BLaER1 (cell line): Measurements from ENCODE around the gene NT5C1A.
A peak's percentile ranks its signal among the peaks of the same experiment; 100 is the strongest.

Experiments
- H3K27ac ChIP-seq: shearing (Covaris generic); formaldehyde crosslinking; 2 replicates; pipeline ENCODE4 v1.8.1; 2022
- H3K27me3 ChIP-seq: shearing (Covaris generic); formaldehyde crosslinking; 2 replicates; pipeline ENCODE4 v1.8.1; 2022
- H3K36me3 ChIP-seq: shearing (Covaris generic); formaldehyde crosslinking; 2 replicates; pipeline ENCODE4 v1.8.1; 2022
- H3K4me1 ChIP-seq: shearing (Covaris generic); formaldehyde crosslinking; 2 replicates; pipeline ENCODE4 v1.8.1; 2022
- H3K4me2 ChIP-seq: shearing (Covaris generic); formaldehyde crosslinking; 2 replicates; pipeline ENCODE4 v1.8.1; 2022
- H3K4me3 ChIP-seq: shearing (Covaris generic); formaldehyde crosslinking; 2 replicates; pipeline ENCODE4 v1.8.1; 2022
- H3K9ac ChIP-seq: shearing (Covaris generic); formaldehyde crosslinking; 2 replicates; pipeline ENCODE4 v1.8.1; 2022
- H3K9me3 ChIP-seq: shearing (Covaris generic); formaldehyde crosslinking; 2 replicates; pipeline ENCODE4 v1.8.1; 2022
- H4K20me1 ChIP-seq: shearing (Covaris generic); formaldehyde crosslinking; 2 replicates; pipeline ENCODE4 v1.8.1; 2022
- Cebpa-rat ChIP-seq: shearing (Covaris generic); IDR thresholded peaks from 2 replicates; pipeline ENCODE4 v1.8.1; 2022

Gene NT5C1A

GRCh38 chr1:39701049-39701439, 29.1 kb upstream of the NT5C1A start:
- Histone ChIP-seq H3K4me3 (no peak overlapping the region), H3K9ac (no peak overlapping the region), H3K4me2 (no peak overlapping the region), H3K27ac (no peak overlapping the region), H3K9me3 (no peaks in the 10 kb centered on the region), H3K4me1 (peaks cover 10% of the 10 kb centered on the region), H3K27me3 (no peaks in the 10 kb centered on the region), H4K20me1 (no peaks in the 10 kb centered on the region), H3K36me3 (no peaks in the 10 kb centered on the region)
- no peak for TF ChIP-seq Cebpa-rat

GRCh38 chr1:39700348-39700747, 28.4 kb upstream of the NT5C1A start:
- H3K4me2 ChIP-seq: no peak overlapping the region
- no peaks in the 10 kb centered on the region for H3K36me3 ChIP-seq
- H3K27ac ChIP-seq: no peak overlapping the region
- peaks cover 3% of the 10 kb centered on the region; the same call in 1 of the 2 replicates for H3K4me1 ChIP-seq
- H3K9me3 ChIP-seq: no peaks in the 10 kb centered on the region
- no peaks in the 10 kb centered on the region for H4K20me1 ChIP-seq
- no peak overlapping the region for H3K9ac ChIP-seq
- H3K4me3 ChIP-seq: no peak overlapping the region
- TF ChIP-seq Cebpa-rat: no peak
- H3K27me3 ChIP-seq: no peaks in the 10 kb centered on the region

GRCh38 chr1:39699419-39699818, 27.5 kb upstream of the NT5C1A start:
- no peak overlapping the region for H3K9ac ChIP-seq

GRCh38 chr1:39698568-39698967, 26.7 kb upstream of the NT5C1A start:
- no peak overlapping the region for H3K27ac ChIP-seq

More at GRCh38 chr1:39699419-39699818, 27.5 kb upstream of the NT5C1A start:
- Histone ChIP-seq H4K20me1 (no peaks in the 10 kb centered on the region), H3K27ac (no peak overlapping the region), H3K36me3 (no peaks in the 10 kb centered on the region), H3K4me1 (no peaks in the 10 kb centered on the region), H3K9me3 (no peaks in the 10 kb centered on the region), H3K4me3 (no peak overlapping the region), H3K27me3 (no peaks in the 10 kb centered on the region), H3K4me2 (no peak overlapping the region)
- no peak for TF ChIP-seq Cebpa-rat

GRCh38 chr1:39696448-39696847, 24.5 kb upstream of the NT5C1A start:
- Histone ChIP-seq H3K9me3 (no peaks in the 10 kb centered on the region), H3K36me3 (no peaks in the 10 kb centered on the region), H3K27me3 (peaks cover 11% of the 10 kb centered on the region; the same call in 1 of the 2 replicates), H4K20me1 (no peaks in the 10 kb centered on the region), H3K9ac (no peak overlapping the region), H3K27ac (no peak overlapping the region), H3K4me1 (0 out of 2 replicates have a peak, but pooled peaks cover 4% of the 10 kb centered on the region), H3K4me3 (no peak overlapping the region), H3K4me2 (no peak overlapping the region)
- no peak for TF ChIP-seq Cebpa-rat

More at GRCh38 chr1:39698568-39698967, 26.7 kb upstream of the NT5C1A start:
- H3K4me3 ChIP-seq: no peak overlapping the region
- H3K4me2 ChIP-seq: no peak overlapping the region
- H3K9ac ChIP-seq: no peak overlapping the region
- no peaks in the 10 kb centered on the region for H3K9me3 ChIP-seq
- no peaks in the 10 kb centered on the region for H4K20me1 ChIP-seq
- H3K4me1 ChIP-seq: no peaks in the 10 kb centered on the region
- no peak for TF ChIP-seq Cebpa-rat
- H3K36me3 ChIP-seq: no peaks in the 10 kb centered on the region
- no peaks in the 10 kb centered on the region for H3K27me3 ChIP-seq

- H3K36me3 ChIP-seq: no peaks in the 10 kb centered on the region
- no peak overlapping the region for H3K4me2 ChIP-seq
- no peak for TF ChIP-seq Cebpa-rat
- H3K9ac ChIP-seq: no peak overlapping the region
- peaks cover 24% of the 10 kb centered on the region; the same call in 1 of the 2 replicates for H3K27me3 ChIP-seq
- H3K9me3 ChIP-seq: no peaks in the 10 kb centered on the region
- peaks cover 12% of the 10 kb centered on the region for H3K4me1 ChIP-seq
- H3K27ac ChIP-seq: no peak overlapping the region
- no peak overlapping the region for H3K4me3 ChIP-seq
- H4K20me1 ChIP-seq: 0 out of 2 replicates have a peak, but pooled peaks cover 6% of the 10 kb centered on the region
Measured at GRCh38 chr1:39695016-39695415, 23.1 kb upstream of the NT5C1A start.

- Histone ChIP-seq H3K9ac (no peak overlapping the region), H3K4me2 (no peak overlapping the region), H3K36me3 (no peaks in the 10 kb centered on the region), H3K4me1 (peaks cover 20% of the 10 kb centered on the region), H3K4me3 (no peak overlapping the region), H3K9me3 (no peaks in the 10 kb centered on the region), H3K27me3 (peaks cover 24% of the 10 kb centered on the region; the same call in 1 of the 2 replicates), H4K20me1 (0 out of 2 replicates have a peak, but pooled peaks cover 6% of the 10 kb centered on the region), H3K27ac (no peak overlapping the region)
- TF ChIP-seq Cebpa-rat: no peak
Measured at GRCh38 chr1:39694026-39694425, 22.1 kb upstream of the NT5C1A start.

GRCh38 chr1:39692152-39693074, 20.5 kb upstream of the NT5C1A start:
- no peak overlapping the region for H3K9ac ChIP-seq
- H3K27me3 ChIP-seq: peaks cover 24% of the 10 kb centered on the region; the same call in 1 of the 2 replicates
- H4K20me1 ChIP-seq: 0 out of 2 replicates have a peak, but pooled peaks cover 6% of the 10 kb centered on the region
- H3K4me1 ChIP-seq: peaks cover 20% of the 10 kb centered on the region
- H3K36me3 ChIP-seq: no peaks in the 10 kb centered on the region
- TF ChIP-seq Cebpa-rat: no peak
- H3K4me2 ChIP-seq: no peak overlapping the region
- no peaks in the 10 kb centered on the region for H3K9me3 ChIP-seq
- no peak overlapping the region for H3K27ac ChIP-seq
- no peak overlapping the region for H3K4me3 ChIP-seq

GRCh38 chr1:39691383-39692151, 19.7 kb upstream of the NT5C1A start, which contains the start of gene HPCAL4:
Gene HPCAL4, minus strand, starts transcription at chr1:39691433. Its CDS starts 6,830 bp downstream, at chr1:39684603.
- H3K4me2 ChIP-seq: peak within 1 kb of the TSS; percentile 96
- H3K27me3 ChIP-seq: peaks cover 24% of the 10 kb centered on the region; the same call in 1 of the 2 replicates

More at GRCh38 chr1:39691383-39692151, 19.7 kb upstream of the NT5C1A start, which contains the start of gene HPCAL4:
- H3K9ac ChIP-seq: no peak within 1 kb of the TSS
- H3K4me1 ChIP-seq: peaks cover 20% of the 10 kb centered on the region
- no peaks in the 10 kb centered on the region for H3K9me3 ChIP-seq
- peak within 1 kb of the TSS; percentile 63 for H3K4me3 ChIP-seq
- no peak for TF ChIP-seq Cebpa-rat
- H4K20me1 ChIP-seq: 0 out of 2 replicates have a peak, but pooled peaks cover 6% of the 10 kb centered on the region
- no peaks in the 10 kb centered on the region for H3K36me3 ChIP-seq
- H3K27ac ChIP-seq: no peak within 1 kb of the TSS
